ENCODE data around the gene LRRC28. TPM values are rescaled to one million over a fixed set of nuclear protein-coding genes. Genes with fewer than 3 reads are reported as not detected.

LRRC28 gene
- total RNA-seq, 1 experiment from 2014 or later, result 21.4 TPM

DNA sequence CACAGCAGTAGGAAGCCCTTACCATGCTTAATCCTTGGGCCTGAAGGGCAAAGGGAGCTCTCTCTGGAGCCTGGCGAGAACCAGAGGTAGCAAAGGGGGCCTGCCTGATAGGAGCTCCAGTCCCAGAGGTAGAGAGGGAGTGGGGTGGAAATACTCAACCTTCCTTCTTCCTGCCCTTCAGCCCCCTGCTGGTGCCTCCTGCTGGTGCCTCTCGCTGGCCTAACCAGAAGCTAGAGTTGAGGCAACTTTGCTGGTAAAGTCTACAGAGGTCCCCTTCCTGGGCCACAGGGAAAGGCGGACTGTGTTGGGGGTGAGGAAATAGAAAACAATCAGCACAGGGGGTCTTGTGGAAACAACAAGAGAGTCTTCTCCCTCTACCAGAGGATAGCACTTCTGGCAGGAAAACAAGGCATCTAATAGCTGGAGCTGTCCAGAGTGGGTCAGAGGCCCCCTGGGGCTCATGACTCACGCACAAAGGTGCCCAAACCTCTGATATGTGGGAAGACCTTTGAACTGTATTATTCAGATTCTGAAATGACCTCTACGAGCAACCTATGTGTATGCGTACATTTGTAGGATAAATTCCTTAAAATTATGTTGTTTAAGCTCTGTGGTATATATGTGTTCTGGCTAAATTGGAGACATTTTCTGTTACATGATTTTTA is 133.9 kb downstream of the LRRC28 start:
- no peaks in the 10 kb centered on the region for H3K27me3 ChIP-seq (ENCODE audit: insufficient read depth, low read length)
- POLR2A ChIA-PET, result no interaction called here
- peaks cover 0 to 17% of the 10 kb centered on the region in 2 experiments; a peak in 3 of 4 replicates for H3K4me1 ChIP-seq (ENCODE audit: control insufficient read depth in 1 of 2, insufficient read depth in 2 of 2, low read length in 2 of 2)
- H3K79me2 ChIP-seq (ENCODE audit: insufficient read depth, low read length), result no peaks in the 10 kb centered on the region
- no peaks in the 10 kb centered on the region for H3K36me3 ChIP-seq (ENCODE audit: control insufficient read depth in 1 of 2, insufficient read depth in 2 of 2, low read length in 2 of 2)
- no peaks in the 10 kb centered on the region for H3K9me3 ChIP-seq (ENCODE audit: control insufficient read depth in 1 of 2, insufficient read depth in 1 of 2, low read depth in 1 of 2, low read length in 2 of 2)
- ATAC-seq (peak; percentile 76), DNase-seq (ENCODE audit: low read depth, low spot score) (no peak)
- TF ChIP-seq, protein P1, sequence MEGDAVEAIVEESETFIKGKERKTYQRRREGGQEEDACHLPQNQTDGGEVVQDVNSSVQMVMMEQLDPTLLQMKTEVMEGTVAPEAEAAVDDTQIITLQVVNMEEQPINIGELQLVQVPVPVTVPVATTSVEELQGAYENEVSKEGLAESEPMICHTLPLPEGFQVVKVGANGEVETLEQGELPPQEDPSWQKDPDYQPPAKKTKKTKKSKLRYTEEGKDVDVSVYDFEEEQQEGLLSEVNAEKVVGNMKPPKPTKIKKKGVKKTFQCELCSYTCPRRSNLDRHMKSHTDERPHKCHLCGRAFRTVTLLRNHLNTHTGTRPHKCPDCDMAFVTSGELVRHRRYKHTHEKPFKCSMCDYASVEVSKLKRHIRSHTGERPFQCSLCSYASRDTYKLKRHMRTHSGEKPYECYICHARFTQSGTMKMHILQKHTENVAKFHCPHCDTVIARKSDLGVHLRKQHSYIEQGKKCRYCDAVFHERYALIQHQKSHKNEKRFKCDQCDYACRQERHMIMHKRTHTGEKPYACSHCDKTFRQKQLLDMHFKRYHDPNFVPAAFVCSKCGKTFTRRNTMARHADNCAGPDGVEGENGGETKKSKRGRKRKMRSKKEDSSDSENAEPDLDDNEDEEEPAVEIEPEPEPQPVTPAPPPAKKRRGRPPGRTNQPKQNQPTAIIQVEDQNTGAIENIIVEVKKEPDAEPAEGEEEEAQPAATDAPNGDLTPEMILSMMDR (IDR thresholded peaks at IDR 0.05 in 2 of 3, conservative IDR thresholded peaks at IDR 0.05 in 1 of 3; ENCODE audit: borderline replicate concordance in 1 of 3, insufficient read depth in 1 of 3, low read depth in 2 of 3, low read length in 2 of 3), result peak in 2 of 3 experiments; percentile 33 to 40; a peak in 3 of 6 replicates
- TF ChIP-seq CEBPB (IDR thresholded peaks at IDR 0.05; ENCODE audit: low read depth), result no peak
- TF ChIP-seq, protein P2, sequence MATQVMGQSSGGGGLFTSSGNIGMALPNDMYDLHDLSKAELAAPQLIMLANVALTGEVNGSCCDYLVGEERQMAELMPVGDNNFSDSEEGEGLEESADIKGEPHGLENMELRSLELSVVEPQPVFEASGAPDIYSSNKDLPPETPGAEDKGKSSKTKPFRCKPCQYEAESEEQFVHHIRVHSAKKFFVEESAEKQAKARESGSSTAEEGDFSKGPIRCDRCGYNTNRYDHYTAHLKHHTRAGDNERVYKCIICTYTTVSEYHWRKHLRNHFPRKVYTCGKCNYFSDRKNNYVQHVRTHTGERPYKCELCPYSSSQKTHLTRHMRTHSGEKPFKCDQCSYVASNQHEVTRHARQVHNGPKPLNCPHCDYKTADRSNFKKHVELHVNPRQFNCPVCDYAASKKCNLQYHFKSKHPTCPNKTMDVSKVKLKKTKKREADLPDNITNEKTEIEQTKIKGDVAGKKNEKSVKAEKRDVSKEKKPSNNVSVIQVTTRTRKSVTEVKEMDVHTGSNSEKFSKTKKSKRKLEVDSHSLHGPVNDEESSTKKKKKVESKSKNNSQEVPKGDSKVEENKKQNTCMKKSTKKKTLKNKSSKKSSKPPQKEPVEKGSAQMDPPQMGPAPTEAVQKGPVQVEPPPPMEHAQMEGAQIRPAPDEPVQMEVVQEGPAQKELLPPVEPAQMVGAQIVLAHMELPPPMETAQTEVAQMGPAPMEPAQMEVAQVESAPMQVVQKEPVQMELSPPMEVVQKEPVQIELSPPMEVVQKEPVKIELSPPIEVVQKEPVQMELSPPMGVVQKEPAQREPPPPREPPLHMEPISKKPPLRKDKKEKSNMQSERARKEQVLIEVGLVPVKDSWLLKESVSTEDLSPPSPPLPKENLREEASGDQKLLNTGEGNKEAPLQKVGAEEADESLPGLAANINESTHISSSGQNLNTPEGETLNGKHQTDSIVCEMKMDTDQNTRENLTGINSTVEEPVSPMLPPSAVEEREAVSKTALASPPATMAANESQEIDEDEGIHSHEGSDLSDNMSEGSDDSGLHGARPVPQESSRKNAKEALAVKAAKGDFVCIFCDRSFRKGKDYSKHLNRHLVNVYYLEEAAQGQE (IDR thresholded peaks at IDR 0.05; ENCODE audit: low read depth), result 0 out of 2 replicates have a peak, but pooled peaks have one; percentile 9
- no peaks in the 10 kb centered on the region for H3K9me2 ChIP-seq (ENCODE audit: insufficient read depth)
- no peak overlapping the region for H3K4me3 ChIP-seq (replicated peaks in 1 of 2; ENCODE audit: low read depth in 1 of 2, low read length in 2 of 2)
- no peak overlapping the region for H3K9ac ChIP-seq (ENCODE audit: low read length)
- intact Hi-C loops (cut with micrococcal nuclease), result no loop called here
- BruUV-seq (replicated peaks), result no TSS peak
- CTCF ChIA-PET, result interaction anchor here (0.6 to 1.4 kb wide), 7 partner anchors 14 to 371 kb away, joined by 3 to 5 read pairs (median 4); no protein-coding TSS in a partner anchor
- H3K27ac ChIP-seq (ENCODE audit: low read depth, low read length), result no peak overlapping the region
- RAD21 ChIA-PET (ENCODE audit: low non-redundant PET in 1 of 2, low total read pairs in 2 of 2, uncharacterized antibody in 2 of 2, unreplicated experiment in 2 of 2), result no interaction called here
- H2AFZ ChIP-seq (ENCODE audit: low read depth, low read length, poor library complexity, severe bottlenecking), result no peak overlapping the region
- H3K4me2 ChIP-seq (ENCODE audit: low read length), result peak overlapping the region; percentile 37
- H4K20me1 ChIP-seq (ENCODE audit: insufficient read depth), result no peaks in the 10 kb centered on the region; the same call in 1 of the 2 replicates

All from HCT116 (cell line).